ENCODE measurements around the gene MRGPRE.
"Not testable (repeated sequence)": the region's sequence is repeated elsewhere in the genome, so short reads cannot be mapped to it uniquely, and the experiment has no call there.

MRGPRE gene

GRCh38 chr11:3231851-3232744 is at the start of gene MRGPRE:
Gene MRGPRE (minus strand): TSS chr11:3232417. CDS start chr11:3228799, 3,618 bp downstream.
- DNase-seq (ENCODE audit: low read depth, low spot score) = no peak

- not testable (repeated sequence) for DNase-seq (ENCODE audit: low read depth, low spot score)
These were observed 48.9 kb upstream of the MRGPRE start for GRCh38 chr11:3281146-3281545.

- DNase-seq (ENCODE audit: low read depth, low spot score) = not testable (repeated sequence)
These were observed 48.4 kb upstream of the MRGPRE start for GRCh38 chr11:3280662-3281061.

GRCh38 chr11:3278922-3279321 is 46.7 kb upstream of the MRGPRE start:
- DNase-seq (ENCODE audit: low read depth, low spot score) = not testable (repeated sequence)

DNA sequence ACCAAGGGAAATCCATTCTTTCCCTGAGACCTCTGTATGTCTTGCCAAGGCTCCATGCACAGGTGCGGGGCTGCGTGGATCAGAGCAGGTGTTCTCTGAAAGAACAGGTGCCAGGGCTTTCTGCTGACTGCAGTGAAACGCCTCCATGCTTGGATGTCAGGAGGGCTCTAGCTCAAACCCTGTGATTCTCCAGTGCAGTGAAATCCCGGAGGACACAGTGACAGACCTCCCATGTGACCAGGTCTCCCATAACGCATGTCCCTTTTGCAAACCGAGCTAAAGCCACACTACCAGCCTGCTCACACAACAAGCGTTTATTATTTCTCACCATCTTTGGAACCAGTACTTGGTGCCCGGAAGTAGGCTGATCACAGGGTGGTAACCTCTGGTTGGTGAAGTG is 41.4 kb upstream of the MRGPRE start:
- DNase-seq (ENCODE audit: low read depth, low spot score) = not testable (repeated sequence)

- DNase-seq (ENCODE audit: low read depth, low spot score) = not testable (repeated sequence)
These were observed 30.3 kb upstream of the MRGPRE start for GRCh38 chr11:3262548-3262947.

GRCh38 chr11:3261831-3262230 is 29.6 kb upstream of the MRGPRE start:
- DNase-seq (ENCODE audit: low read depth, low spot score) = not testable (repeated sequence)

GRCh38 chr11:3257509-3257908 is 25.3 kb upstream of the MRGPRE start:
- not testable (repeated sequence) for DNase-seq (ENCODE audit: low read depth, low spot score)

DNA sequence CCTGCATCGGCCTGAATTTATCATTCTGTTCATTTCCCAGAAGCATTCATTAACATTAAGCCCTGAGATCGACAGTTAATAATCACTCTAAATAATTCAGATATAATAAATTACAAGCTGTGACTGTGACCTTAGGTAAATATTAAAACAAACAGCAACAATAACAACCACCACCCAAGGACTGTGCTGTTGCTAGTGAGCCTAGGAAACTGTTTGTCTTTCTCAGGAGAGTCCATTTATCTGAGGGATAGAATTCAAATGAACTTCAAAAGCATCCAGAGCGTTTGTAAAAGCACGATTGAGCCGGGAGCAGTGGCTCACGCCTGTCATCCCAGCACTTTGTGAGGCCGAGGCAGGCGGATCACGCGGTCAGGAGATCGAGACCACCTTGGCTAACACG is 23.0 kb upstream of the MRGPRE start:
- DNase-seq (ENCODE audit: low read depth, low spot score) = not testable (repeated sequence)

DNA sequence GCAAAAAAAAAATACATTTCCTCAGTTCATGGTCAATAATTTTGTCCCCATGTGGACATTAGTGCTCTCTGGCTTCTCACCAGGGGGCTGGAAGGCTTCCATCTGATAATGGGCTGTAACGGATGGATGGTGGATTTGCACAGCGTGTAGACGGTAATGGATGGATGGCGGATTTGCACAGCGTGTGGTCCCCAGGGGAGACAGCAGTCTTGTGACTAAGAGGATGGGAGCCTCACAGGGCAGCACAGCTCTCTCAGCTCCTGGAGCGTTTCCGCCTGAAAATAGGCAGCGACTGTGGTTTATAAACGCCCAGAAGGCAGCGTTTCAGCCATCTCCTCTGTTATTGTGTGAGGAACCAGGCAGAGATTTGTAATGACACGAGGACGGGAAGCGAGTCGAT is 22.6 kb upstream of the MRGPRE start:
- DNase-seq (ENCODE audit: low read depth, low spot score) = not testable (repeated sequence)

DNA sequence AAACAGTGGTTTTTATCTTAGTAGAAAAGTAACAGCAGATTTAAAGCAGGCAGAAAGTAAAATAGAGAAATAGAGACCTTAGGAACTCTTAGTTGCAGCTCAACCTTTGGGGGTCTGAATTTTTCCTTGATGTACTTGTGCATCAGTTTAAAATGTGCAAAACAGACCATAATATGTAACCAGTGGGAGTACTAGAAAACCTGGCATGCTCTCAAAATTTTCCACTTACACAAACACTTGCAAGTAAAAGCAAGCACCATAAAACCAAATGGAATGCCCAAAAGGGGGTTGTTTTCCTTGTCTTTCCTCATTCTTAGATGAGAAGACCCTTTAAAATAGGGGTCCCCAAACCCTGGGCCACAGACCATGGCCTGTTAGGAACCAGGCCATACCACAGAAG is 12.9 kb upstream of the MRGPRE start:
- DNase-seq (ENCODE audit: low read depth, low spot score) = no peak

DNA sequence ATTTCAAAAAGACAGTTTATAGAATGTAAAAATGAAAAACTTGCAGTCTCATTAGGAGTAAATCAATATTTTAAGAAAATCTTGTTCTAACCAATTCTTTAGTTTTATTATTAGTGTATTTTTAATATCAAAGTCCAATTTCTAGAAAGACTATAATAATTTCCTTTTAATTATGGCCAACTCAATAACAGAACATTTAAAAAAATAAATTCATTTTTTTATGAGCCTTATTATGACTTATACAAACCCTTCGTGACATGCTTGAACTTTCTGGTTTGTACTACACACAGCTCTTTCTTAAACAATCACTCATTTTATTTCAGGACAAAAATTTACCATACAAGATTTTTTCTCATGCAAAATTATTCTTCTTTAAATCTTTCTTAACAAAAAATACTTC is 11.7 kb upstream of the MRGPRE start:
- DNase-seq (ENCODE audit: low read depth, low spot score) = no peak

DNA sequence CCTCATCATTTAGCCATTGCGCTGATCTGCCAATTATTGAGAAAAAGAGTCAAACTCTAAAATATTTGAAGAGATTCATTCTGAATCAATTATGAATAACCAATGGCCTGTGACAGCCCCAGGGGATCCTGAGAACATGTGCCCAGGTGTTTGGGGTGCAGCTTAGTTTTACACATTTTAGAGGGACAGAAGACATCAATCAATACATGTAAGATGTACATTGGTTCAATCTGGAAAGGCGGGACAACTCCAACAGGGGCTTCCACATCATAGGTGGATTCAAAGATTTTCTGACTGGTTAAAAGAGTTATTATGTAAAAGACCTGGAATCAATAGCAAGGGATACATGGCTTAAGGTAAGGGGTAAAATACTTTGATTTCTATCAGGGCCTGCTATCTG is 4.9 kb upstream of the MRGPRE start:
- no peak for DNase-seq (ENCODE audit: low read depth, low spot score)

DNA sequence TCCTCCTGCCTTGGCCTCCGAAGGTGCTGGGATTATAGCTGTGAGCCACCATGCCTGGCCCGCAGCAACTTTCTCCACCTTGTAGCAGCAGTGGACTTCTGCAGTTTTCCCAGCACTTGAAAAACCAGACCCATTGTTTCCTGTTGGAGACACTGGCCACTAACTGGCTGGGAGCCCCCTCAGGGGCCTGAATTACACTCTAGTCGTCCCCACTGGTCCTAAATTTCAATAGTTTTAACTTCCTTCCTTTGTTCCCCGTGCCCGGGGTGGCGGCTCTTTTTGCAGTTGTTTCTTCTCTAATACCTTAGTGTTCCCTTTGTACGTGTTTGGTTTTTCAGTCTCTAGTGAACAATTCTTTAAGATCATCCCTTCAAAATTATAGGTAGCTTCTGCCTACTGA is 2.6 kb upstream of the MRGPRE start:
- no peak for DNase-seq (ENCODE audit: low read depth, low spot score)

DNA sequence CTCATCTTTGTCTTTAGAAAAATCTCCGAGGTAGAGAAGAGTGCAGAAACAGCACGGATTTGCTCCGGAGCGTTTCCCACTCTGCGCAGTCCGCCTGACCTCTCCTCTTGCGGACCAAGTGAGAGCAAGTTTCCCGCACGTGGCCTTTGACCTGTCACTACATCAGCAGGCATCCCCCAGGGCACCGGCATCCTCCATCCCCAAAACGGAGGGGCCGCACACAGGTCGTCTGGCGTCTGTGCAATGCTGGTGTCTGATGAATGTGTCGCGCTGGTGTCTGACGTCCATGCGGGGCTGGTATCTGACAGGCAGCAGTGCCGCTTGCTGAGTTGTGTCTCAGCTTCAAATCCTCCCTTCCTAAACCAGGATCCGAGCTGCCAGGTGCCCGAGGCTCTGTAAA is 739 bp upstream of the MRGPRE start:
- no peak for DNase-seq (ENCODE audit: low read depth, low spot score)

DNA sequence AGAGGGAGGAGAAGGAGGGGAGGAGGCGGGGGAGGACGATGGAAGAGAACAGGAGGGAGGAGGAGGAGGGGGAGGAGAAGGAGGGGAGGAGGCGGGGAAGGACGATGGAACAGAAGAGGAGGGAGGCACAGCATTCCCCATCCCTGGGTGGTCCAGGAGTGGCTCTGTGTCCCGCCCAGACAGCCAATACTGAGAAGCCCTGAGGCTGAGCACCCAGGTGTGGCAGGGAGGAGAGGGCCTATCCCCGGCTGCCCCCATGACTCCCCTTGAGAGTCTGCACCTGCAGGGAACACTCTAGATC is 717 bp downstream of the MRGPRE start:
- no peak for DNase-seq (ENCODE audit: low read depth, low spot score)

GRCh38 chr11:3230636-3231549 is 1.3 kb downstream of the MRGPRE start:
- no peak for DNase-seq (ENCODE audit: low read depth, low spot score)

GRCh38 chr11:3229673-3230630 is 2.3 kb downstream of the MRGPRE start:
- DNase-seq (ENCODE audit: low read depth, low spot score) = no peak

- no peak for DNase-seq (ENCODE audit: low read depth, low spot score)
These were observed 3.8 kb downstream of the MRGPRE start for GRCh38 chr11:3228445-3228829.

- DNase-seq (ENCODE audit: low read depth, low spot score) = no peak
These were observed 4.4 kb downstream of the MRGPRE start for GRCh38 chr11:3227568-3228444.

All from brain pericyte (primary cell).